Fibroblast of lung (primary cell): Measurements from ENCODE around the gene CYP4F8.

Experiments used
- CTCF ChIP-seq, 2 donors: IDR thresholded peaks in 1 of 2; conservative IDR thresholded peaks in 1 of 2; 1 replicate in 1 of 2; 2 replicates in 1 of 2; pipeline ENCODE4 v1.5.1; 2011 to 2012; ENCODE audit warnings: low read length in 2 of 2, control low read depth in 1 of 2, inconsistent platforms in 1 of 2, low read depth in 1 of 2, mild to moderate bottlenecking in 1 of 2
- EZH2 ChIP-seq: IDR thresholded peaks from 2 replicates; pipeline ENCODE4 v1.5.1; 2012; ENCODE audit warnings: low read length, control low read depth, mild to moderate bottlenecking; ENCODE audit errors: missing control alignments

DNA sequence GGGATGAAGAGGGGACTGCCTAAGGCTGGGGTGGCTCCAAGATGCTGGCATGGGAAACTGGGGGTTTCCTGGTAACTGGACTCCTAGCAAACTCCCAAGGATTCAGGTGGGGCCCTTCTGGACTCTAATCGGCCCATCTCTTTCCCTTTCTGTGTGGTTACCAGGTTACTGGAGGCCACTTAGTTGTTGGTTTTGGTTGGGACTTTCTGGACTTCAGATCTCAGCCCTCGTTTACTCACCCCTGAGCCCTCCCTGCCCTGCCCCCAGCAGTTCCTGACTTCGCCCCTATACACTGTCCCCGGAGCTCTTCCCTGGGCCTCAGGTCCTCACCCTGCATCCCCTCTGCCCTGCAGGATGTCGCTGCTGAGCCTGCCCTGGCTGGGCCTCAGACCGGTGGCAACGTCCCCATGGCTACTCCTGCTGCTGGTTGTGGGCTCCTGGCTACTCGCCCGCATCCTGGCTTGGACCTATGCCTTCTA, 58.2 kb downstream of the CYP4F8 start:
- TF ChIP-seq CTCF (conservative IDR thresholded peaks at IDR 0.05 in 1 of 2, IDR thresholded peaks at IDR 0.05 in 1 of 2; ENCODE audit: low read depth in 1 of 2, low read length in 2 of 2) (no peak), EZH2 (no peak)
